ENCODE results near the gene BAG2.

DNA sequence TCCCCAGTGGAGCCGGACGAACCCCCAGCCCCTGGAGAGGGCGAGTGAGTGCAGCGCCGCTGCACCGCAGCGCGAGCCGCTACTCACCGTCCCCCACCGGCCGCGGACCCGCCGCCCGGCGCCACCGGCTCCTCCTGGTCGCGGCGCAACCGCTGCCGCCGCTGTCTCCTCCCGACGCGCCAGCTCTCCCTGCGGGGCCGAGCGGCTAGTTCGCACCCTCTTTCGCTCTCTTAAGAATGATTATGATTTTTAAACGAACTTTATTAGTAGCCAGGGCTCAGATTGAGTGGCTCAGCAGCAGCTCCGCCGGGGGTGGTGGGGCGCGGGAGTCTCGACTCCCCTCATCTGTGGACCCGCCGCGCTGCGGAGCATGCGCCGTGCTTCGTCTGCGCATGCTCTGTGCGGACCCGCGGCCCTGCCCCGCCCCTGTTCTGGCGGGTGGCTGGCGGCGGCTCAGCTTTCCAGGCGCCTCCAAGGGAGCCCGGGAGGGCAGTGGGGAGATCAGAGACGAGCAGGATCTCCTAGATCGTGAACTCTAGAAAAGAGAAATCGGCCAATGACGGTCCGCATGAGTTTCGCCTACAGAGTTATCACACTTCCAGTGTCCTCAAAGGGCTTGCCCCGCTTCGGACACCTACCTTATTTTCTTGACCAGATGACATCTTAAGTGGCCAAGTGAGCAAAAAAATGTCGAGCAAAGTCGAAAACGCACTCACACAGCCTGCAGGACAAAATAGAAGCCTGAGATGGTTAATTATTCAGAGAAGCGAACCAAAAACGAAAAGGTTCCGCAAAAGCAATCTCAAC lies 50.0 kb downstream of the BAG2 start, which contains the start of gene RAB23:
- TF ChIP-seq, protein P1, sequence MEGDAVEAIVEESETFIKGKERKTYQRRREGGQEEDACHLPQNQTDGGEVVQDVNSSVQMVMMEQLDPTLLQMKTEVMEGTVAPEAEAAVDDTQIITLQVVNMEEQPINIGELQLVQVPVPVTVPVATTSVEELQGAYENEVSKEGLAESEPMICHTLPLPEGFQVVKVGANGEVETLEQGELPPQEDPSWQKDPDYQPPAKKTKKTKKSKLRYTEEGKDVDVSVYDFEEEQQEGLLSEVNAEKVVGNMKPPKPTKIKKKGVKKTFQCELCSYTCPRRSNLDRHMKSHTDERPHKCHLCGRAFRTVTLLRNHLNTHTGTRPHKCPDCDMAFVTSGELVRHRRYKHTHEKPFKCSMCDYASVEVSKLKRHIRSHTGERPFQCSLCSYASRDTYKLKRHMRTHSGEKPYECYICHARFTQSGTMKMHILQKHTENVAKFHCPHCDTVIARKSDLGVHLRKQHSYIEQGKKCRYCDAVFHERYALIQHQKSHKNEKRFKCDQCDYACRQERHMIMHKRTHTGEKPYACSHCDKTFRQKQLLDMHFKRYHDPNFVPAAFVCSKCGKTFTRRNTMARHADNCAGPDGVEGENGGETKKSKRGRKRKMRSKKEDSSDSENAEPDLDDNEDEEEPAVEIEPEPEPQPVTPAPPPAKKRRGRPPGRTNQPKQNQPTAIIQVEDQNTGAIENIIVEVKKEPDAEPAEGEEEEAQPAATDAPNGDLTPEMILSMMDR (IDR thresholded peaks at IDR 0.05): no peak
- TF ChIP-seq POLR2A (IDR thresholded peaks at IDR 0.05) (peak in 1 of 2 donors; percentile 62), POLR2AphosphoS5 (IDR thresholded peaks at IDR 0.05) (peak in 2 of 3 donors; percentile 26 to 44), EP300 (IDR thresholded peaks at IDR 0.05) (no peak)

Measured in suprapubic skin (tissue), 4 donors.